Esophagus squamous epithelium (tissue), 4 donors: ENCODE measurements around the gene TUBA4B.

Experiments
- CTCF ChIP-seq, 6 experiments: fragments of 450-650 bp in 4 of 6; fragments of 200-600 bp in 2 of 6; sonication (generic) in 2 of 6; IDR thresholded peaks; one replicate each; pipeline ENCODE4 v1.5.1; 2016 to 2019; ENCODE audit warnings: antibody characterized with exemption in 6 of 6, mild to moderate bottlenecking in 4 of 6, moderate library complexity in 4 of 6
- POLR2A ChIP-seq, 4 donors: fragments of 450-650 bp; IDR thresholded peaks; one replicate each; pipeline ENCODE4 v1.6.1; 2017; ENCODE audit warnings: antibody characterized with exemption in 4 of 4, mild to moderate bottlenecking in 4 of 4, moderate library complexity in 3 of 4

- no peak for TF ChIP-seq CTCF (IDR thresholded peaks at IDR 0.05)
- no peak for TF ChIP-seq POLR2A (IDR thresholded peaks at IDR 0.05)
Observed at GRCh38 chr2:219308142-219309101, 55.4 kb downstream of the TUBA4B start.
